Fibroblast of lung (primary cell): ENCODE results near the gene SMCO2. TPM values are rescaled to one million over a fixed set of nuclear protein-coding genes. Genes with fewer than 3 reads are reported as not detected.

Experiments used
- DNase-seq, 2 donors: peaks; one replicate each; pipeline versions ENCODE4 v3.0.0 to v3.0.0-alpha.2; 2010; ENCODE audit warnings: low read depth in 2 of 2
- H2AFZ ChIP-seq: 2 replicates; pipeline ENCODE4 v1.5.1; 2012; ENCODE audit warnings: low read length, control low read depth, inconsistent platforms
- H3K27ac ChIP-seq: 2 replicates; pipeline ENCODE4 v1.5.1; 2011; ENCODE audit warnings: low read length, control low read depth; ENCODE audit not compliant: insufficient read depth
- H3K27me3 ChIP-seq: 2 replicates; pipeline ENCODE4 v1.5.1; 2011; ENCODE audit warnings: mild to moderate bottlenecking, low read length; ENCODE audit not compliant: control insufficient read depth, insufficient read depth
- H3K36me3 ChIP-seq: 2 replicates; pipeline ENCODE4 v1.5.1; 2011; ENCODE audit warnings: low read length; ENCODE audit not compliant: control insufficient read depth, insufficient read depth
- H3K4me1 ChIP-seq: 2 replicates; pipeline ENCODE4 v1.5.1; 2011; ENCODE audit warnings: low read length; ENCODE audit not compliant: control insufficient read depth, insufficient read depth; ENCODE audit errors: extremely low read depth
- H3K4me2 ChIP-seq: 2 replicates; pipeline ENCODE4 v1.5.1; 2011; ENCODE audit warnings: low read length, control low read depth; ENCODE audit not compliant: insufficient read depth; ENCODE audit errors: extremely low read depth
- H3K4me3 ChIP-seq, 4 experiments: fragments of 200-600 bp in 1 of 4; sonication (generic) in 1 of 4; replicated peaks in 1 of 4; 2 replicates each; pipeline ENCODE4 v1.5.1; 2011 to 2016; ENCODE audit warnings: low read length in 4 of 4, low read depth in 3 of 4, mild to moderate bottlenecking in 3 of 4, control low read depth in 2 of 4, inconsistent platforms in 1 of 4, mixed read lengths in 1 of 4; ENCODE audit not compliant: insufficient read depth in 1 of 4; ENCODE audit errors: control extremely low read depth in 1 of 4
- H3K79me2 ChIP-seq: 2 replicates; pipeline ENCODE4 v1.5.1; 2012; ENCODE audit warnings: mild to moderate bottlenecking, low read length, inconsistent platforms; ENCODE audit not compliant: control insufficient read depth, insufficient read depth
- H3K9ac ChIP-seq: 2 replicates; pipeline ENCODE4 v1.5.1; 2011; ENCODE audit warnings: mild to moderate bottlenecking, low read length, control low read depth; ENCODE audit not compliant: insufficient read depth
- H3K9me3 ChIP-seq: 2 replicates; pipeline ENCODE4 v1.5.1; 2012; ENCODE audit warnings: low read depth, low read length; ENCODE audit not compliant: control insufficient read depth, insufficient read depth
- H4K20me1 ChIP-seq: 2 replicates; pipeline ENCODE4 v1.5.1; 2011; ENCODE audit warnings: low read length; ENCODE audit not compliant: control insufficient read depth, insufficient read depth; ENCODE audit errors: extremely low read depth
- CTCF ChIP-seq, 2 donors: IDR thresholded peaks in 1 of 2; conservative IDR thresholded peaks in 1 of 2; 1 replicate in 1 of 2; 2 replicates in 1 of 2; pipeline ENCODE4 v1.5.1; 2011 to 2012; ENCODE audit warnings: low read length in 2 of 2, control low read depth in 1 of 2, inconsistent platforms in 1 of 2, low read depth in 1 of 2, mild to moderate bottlenecking in 1 of 2
- EZH2 ChIP-seq: IDR thresholded peaks from 2 replicates; pipeline ENCODE4 v1.5.1; 2012; ENCODE audit warnings: low read length, control low read depth, mild to moderate bottlenecking; ENCODE audit errors: missing control alignments
- polyA plus RNA-seq, 2 donors: library from polyadenylated mRNA; depleted of rRNA in 1 of 2; stranded (reverse) in 1 of 2; unstranded in 1 of 2; fragments of >200 nt; gene quantifications; 2 replicates each; pipeline ENCODE4 v1.2.1, GENCODE V29; 2011 to 2012; ENCODE audit warnings: missing spikeins in 1 of 2
- total RNA-seq: library from RNA; depleted of rRNA; stranded (reverse); fragments of >200 nt; gene quantifications from 2 replicates; pipeline ENCODE4 v1.2.1, GENCODE V29; 2014

The SMCO2 gene
- total and polyA plus RNA-seq, 2 donors (not counting 1 experiment from before 2014, with no cell fraction given): not detected

DNA sequence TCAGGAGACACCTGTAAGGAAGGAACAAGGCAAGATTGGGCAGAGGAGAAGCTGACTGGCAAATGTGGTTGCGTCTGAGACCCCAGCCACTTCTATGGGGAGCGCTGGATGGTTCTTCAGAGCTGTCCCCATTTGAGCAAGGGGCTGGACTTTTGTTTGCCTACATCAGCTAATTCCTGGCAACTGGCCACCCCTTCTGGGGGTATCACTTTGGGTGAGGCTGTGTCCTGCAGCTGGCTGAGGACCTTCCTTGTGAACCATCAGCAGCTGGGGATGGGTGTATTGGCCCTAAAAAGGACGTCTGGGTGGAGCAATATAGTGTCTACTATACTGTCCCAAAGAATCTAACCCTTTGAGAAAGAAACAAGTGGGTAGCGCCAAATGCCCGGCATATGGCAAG is 101.1 kb downstream of the SMCO2 start:
- no peak overlapping the region for H3K27ac ChIP-seq

DNA sequence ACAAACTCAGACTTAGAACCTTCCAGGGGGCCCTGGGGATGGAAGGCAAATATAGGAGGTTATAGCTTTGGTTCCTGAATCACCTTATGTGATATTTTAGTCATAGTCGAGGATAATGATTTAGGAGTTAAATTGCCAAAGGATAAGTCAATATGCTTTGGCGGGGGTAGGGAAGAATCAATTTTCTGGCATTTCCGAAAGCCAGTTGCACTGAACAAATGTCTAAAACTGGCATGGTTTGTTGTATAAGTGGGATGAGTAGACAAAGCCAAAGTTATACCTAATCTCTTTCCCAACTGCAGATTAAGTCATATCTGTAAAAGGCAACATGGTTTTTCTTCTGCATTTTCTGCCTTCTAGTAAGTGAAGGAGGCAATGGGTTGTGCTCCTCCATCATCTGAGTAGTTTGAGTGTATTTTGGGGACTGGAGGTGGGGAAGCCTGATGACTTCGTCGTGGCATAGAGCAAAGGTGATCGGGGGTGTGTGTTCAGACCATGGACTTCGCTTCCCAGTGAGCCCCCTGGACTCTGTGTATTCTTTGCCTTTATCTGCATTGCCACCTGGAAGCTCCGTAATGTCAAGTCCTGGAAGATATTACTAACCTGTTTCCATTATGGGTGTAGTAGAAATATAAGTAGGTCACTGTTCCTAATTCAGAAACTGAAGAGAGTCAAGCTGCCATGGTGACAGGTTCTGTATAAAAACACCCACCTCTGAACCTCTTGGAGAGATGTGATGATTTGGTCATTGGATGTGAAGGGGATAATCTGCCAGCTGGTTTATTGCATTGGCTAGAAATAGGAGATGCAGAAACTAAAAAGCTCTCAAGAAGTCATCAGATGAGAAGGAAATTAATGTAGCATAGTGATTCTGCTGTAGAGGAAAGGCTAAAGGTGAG is 102.0 kb downstream of the SMCO2 start:
- Histone ChIP-seq H3K9ac (no peak overlapping the region), H3K4me3 (peak overlapping the region in 1 of 4 experiments; percentile 3), H3K27ac (peak overlapping the region; percentile 91), H2AFZ (no peak overlapping the region), H3K4me2 (peak overlapping the region; percentile 73), H3K36me3 (no peaks in the 10 kb centered on the region), H4K20me1 (no peaks in the 10 kb centered on the region), H3K27me3 (no peaks in the 10 kb centered on the region), H3K4me1 (peaks cover 24% of the 10 kb centered on the region), H3K79me2 (peaks cover 69% of the 10 kb centered on the region), H3K9me3 (no peaks in the 10 kb centered on the region)
- TF ChIP-seq CTCF (conservative IDR thresholded peaks at IDR 0.05 in 1 of 2, IDR thresholded peaks at IDR 0.05 in 1 of 2; ENCODE audit: low read depth in 1 of 2, low read length in 2 of 2) (no peak), EZH2 (no peak)
- DNase-seq: no peak

More for the DNA sequence above, 101.1 kb downstream of the SMCO2 start:
- Histone ChIP-seq H4K20me1 (no peaks in the 10 kb centered on the region), H3K9me3 (no peaks in the 10 kb centered on the region), H3K27me3 (no peaks in the 10 kb centered on the region), H3K36me3 (no peaks in the 10 kb centered on the region), H3K4me3 (no peak overlapping the region), H2AFZ (no peak overlapping the region), H3K4me1 (peaks cover 19% of the 10 kb centered on the region), H3K4me2 (no peak overlapping the region), H3K79me2 (peaks cover 63% of the 10 kb centered on the region), H3K9ac (no peak overlapping the region)
- DNase-seq: no peak
- TF ChIP-seq EZH2: no peak
- no peak for TF ChIP-seq CTCF (conservative IDR thresholded peaks at IDR 0.05 in 1 of 2, IDR thresholded peaks at IDR 0.05 in 1 of 2; ENCODE audit: low read depth in 1 of 2, low read length in 2 of 2)

- Histone ChIP-seq H4K20me1 (no peaks in the 10 kb centered on the region), H3K9me3 (no peaks in the 10 kb centered on the region), H3K4me3 (peak overlapping the region; percentile 8 to 31 (median 19)), H3K4me2 (peak overlapping the region; percentile 73), H2AFZ (no peak overlapping the region), H3K79me2 (peaks cover 67% of the 10 kb centered on the region), H3K36me3 (no peaks in the 10 kb centered on the region), H3K4me1 (peaks cover 28% of the 10 kb centered on the region), H3K9ac (peak overlapping the region; percentile 29), H3K27me3 (no peaks in the 10 kb centered on the region), H3K27ac (peak overlapping the region; percentile 91)
- DNase-seq: peak; percentile 84 to 88
- TF ChIP-seq EZH2 (no peak), CTCF (conservative IDR thresholded peaks at IDR 0.05 in 1 of 2, IDR thresholded peaks at IDR 0.05 in 1 of 2; ENCODE audit: low read depth in 1 of 2, low read length in 2 of 2) (no peak)
These were observed 102.8 kb downstream of the SMCO2 start for GRCh38 chr12:27549236-27549800.
